Activated CD4-positive, alpha-beta T cell treated with anti-CD3 and anti-CD28 coated beads for 24 hours (primary cell): ENCODE measurements around the gene TMEM178B.

Experiments
- DNase-seq, 2 donors: peaks; one replicate each; pipeline ENCODE4 v3.0.0-alpha.2; 2020; ENCODE audit warnings: low read depth in 2 of 2

Gene TMEM178B

DNA sequence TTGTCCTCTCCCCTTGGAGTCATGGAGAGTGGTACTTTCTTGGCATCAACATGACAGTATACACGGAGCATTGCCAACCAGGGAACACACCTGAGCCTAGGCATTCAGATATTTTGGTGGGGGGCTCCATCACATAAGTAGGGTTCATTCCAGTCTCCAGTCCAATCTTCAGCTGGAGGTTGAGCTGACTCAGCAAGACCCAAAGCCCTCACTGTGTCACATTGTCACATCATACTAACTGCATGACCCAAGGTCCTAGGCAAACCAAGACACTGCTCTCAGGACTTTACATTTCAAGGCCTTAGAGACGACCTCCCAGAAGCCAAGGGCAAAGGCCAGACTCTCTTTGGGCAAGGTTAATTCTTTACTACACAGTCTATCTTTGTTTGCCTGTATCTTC lies 190.1 kb downstream of the TMEM178B start:
- no peak for DNase-seq

DNA sequence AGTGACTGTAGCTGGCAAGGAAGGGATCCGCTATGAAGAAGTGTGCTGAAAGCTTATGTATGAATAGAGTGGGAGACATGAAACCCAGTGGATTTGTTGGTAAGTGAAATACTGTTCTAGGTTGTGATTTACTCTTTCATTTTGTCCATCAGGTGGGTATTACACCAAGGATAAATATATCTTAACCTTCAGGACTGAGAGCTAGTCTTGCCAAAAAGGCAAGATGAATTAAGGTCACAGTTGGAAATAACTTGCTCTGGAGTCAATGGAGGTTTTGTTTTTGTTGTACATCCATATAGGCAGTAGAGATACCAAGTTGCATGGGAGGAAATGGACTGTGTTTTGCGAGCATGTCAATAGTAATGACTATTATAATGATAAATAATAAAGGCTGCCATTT lies 190.6 kb downstream of the TMEM178B start:
- DNase-seq, result no peak

DNA sequence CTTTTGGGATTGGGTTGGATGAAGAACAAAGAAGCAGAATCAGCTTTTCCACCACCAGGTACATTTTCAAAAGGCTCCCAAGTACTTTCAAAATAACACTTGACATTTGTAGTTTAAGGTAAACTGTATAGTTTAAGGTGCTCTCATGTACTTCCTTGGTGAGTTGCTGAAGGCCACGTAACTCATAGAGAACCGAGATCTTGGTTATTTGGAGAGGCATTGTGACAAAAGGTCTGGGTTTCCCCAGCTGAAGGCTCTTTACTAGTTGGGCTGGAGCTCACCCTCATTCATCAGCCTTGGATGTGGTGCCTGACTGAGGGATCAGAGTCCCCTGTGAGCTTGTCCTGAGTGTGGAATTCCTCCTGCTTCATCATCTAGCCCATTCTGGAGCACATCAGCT lies 191.8 kb downstream of the TMEM178B start:
- no peak for DNase-seq

DNA sequence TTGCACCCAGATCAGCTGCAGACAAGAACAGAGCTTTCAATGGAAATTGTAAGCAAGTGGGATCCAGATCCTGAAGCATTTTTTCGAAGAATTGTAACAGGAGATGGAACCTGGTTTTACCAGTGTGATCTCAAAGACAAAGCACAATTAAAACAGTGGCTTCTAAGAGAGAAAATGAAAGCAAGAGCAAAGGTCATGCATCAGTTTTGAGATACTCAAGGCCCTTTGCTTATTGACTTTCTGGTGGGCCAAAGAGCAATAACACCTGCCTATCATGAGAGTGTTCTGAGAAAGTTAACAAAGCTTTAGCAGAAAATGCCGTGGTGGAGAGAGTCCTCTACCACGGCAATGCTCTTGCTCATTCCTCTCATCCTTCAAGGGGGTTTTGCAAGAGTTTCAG lies 194.8 kb downstream of the TMEM178B start:
- DNase-seq, result no peak

DNA sequence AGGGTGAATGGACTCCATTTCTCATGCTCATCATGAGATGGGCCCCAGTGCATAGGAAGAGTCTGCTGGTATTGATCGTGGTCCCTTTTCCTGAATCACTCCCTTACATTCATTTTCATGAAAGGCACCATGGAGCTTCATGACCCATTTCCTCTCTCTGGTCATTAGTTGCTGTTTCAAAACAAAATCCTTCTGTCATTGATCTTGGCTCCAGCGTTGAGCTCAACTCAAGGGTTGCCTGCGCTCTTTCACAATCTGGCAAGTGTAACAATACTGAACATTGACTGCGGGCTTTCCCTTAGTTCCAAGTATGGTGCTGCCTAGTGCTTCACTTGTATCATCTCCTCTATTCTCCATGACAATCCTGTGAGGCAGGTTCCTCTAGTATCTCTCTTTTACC lies 197.6 kb downstream of the TMEM178B start:
- no peak for DNase-seq

DNA sequence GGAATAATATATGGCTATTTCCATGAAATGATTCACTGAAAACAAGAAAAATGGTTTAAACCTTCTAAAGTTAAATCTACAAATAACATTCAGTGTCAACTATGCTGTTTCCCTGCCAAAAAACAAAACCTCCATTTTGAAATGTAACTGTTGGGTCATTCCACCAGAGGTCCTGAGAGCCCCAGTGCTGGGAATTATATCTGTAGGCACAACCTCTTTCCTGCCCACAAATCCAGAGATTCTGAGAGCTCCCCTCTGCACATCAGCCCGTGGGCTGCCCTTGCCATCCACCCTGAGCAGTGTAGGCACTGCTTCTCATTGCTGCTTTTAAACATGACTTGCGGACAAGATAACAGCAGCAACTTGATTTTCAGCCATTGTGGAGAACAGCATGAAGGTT lies 198.6 kb downstream of the TMEM178B start:
- DNase-seq, result no peak

DNA sequence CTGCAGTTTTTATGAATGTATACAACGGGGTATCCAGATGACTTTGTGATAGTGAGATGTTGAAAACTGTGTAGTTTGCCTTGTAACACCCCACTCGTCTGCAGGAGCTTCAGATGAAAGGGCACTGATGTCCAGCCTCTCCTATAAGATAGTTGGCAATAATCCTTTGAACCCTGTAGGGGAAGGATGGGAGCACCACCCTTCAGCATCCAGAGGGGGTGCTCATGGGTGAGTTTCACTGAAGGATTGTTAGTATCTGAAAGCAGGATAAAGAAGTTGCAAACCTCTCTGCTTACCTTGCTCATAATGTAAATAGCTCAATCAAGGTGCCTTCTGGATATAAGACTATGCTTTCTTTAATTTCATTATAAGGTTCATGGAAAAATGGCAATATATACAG lies 201.5 kb downstream of the TMEM178B start:
- DNase-seq, result no peak

DNA sequence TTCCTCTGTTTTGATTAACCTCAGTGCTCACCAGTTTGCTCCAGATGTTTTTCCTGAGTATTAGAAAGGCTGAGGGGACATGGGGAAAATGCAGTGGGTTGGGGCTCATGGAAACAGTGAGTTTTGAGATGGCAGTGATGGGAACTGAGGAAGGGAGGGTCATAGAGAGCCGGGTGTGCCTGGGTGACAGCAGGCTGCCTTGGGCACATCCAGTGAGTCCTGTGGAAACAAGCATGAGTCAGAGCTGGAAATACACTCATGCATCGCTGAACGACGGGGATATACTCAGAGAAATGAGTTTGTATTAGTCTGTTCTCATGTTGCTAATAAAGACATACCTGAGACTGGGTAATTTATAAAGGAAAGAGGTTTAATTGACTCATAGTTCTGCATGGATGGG lies 202.2 kb downstream of the TMEM178B start:
- no peak for DNase-seq

DNA sequence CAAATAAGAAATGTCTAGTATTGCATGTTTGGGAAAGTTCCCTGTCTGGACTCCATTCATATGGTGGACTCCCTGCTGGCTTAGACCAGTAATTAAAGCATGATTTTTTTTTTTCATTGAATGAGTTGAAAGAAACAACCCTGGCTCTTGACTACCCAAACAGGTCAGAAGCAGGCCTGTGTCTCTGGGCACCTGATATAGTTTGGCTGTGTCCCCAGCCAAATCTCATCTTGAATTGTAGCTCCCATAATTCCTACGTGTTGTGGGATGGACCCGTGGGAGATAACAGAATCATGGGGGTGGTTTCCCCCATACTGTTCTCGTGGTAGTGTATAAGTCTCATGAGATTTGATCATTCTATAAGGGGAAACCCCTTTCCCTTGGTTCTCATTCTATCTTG lies 206.2 kb downstream of the TMEM178B start:
- no peak for DNase-seq

DNA sequence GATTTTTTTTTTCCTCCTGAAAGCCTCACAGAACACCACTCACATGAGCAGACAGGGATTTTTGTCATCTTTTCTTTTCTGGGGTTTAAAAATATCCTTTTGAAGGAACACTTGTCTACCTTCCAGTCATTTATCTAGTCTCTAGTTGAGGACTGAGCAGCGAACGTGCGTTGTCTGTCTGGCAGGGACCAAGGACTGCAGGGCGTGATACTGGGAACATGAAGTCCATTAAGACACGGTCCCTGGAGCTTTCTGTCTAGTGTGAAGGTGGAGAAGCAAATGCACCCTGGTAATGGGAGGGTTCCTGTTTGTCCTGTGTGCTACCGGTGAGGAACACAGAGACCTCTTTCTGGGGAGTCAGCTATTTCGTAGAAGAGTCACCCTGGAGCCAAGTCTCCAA lies 207.4 kb downstream of the TMEM178B start:
- no peak for DNase-seq

DNA sequence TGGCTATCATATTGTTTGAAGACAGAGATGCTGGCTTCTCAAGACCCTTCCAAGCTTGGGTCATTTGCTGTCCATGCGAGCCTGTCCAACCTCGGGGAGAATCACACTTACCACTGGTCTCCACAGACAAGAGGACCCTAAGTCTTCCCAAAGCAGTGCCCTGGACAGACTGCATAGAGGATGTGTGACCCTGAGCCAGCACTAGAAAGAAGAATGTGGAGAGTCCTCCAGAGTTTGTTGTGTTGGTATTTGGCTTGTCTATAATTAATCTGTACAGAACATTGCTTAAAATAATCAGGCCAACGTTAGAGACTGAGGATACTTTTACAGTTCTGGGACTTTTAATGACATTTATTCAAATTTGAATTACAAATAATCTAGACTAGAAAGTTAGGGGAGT lies 212.7 kb downstream of the TMEM178B start:
- DNase-seq, result no peak

DNA sequence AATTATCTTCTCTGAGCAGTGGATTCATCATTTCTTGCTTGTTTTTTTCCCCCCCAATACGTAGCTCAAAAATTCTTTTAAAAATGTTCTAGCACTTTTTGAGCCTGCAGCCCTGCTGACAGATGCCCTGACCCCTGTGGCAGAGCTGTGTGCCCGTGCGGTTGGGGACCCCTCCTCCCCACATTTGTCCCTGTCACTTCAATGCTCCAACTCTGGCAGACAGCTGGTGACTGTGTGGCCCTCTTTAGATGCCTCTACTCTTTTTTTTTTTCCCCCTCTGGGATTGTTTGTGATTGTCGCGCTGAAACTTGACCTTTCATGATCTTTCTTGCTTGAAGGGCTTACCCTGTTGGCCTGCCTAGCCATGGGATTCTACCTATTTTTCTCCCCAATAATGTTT lies 214.1 kb downstream of the TMEM178B start:
- no peak for DNase-seq

DNA sequence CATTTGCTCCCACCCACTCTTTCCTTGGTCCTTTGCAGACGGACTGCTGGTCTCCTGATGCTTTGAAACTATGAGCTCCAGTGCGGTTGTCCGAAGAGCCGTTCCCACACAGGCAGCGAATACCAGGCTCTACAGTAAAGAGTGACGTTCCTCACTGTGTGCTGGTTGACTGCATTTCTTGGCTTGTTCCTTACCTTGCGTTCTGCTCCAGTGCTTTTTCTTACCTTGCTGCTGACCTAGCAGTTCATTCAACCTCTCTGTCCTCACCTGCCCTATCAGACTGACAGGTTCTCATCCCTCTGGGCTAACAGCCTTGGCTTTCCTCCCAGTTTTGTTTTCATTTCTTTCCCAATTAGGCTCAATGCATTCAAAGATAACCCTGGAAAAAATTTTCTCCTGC lies 214.8 kb downstream of the TMEM178B start:
- no peak for DNase-seq

DNA sequence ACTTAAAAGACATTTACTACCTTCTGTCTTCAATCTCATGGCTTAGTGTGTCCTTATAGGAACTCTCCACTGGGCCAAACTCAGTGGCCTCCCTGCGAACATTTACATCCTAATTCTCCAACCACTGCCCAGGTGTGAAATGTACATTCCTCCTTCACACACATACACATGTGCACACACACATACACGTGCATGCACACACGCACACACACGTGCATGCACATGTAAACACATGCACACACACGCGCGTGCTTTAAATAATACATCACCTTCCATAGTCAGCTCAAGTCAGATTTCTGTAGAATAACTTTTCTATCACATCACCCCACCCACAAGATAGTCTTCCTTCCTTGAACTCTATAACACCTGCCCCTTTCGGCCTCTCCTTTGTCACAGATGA lies 216.5 kb downstream of the TMEM178B start:
- DNase-seq, result no peak

DNA sequence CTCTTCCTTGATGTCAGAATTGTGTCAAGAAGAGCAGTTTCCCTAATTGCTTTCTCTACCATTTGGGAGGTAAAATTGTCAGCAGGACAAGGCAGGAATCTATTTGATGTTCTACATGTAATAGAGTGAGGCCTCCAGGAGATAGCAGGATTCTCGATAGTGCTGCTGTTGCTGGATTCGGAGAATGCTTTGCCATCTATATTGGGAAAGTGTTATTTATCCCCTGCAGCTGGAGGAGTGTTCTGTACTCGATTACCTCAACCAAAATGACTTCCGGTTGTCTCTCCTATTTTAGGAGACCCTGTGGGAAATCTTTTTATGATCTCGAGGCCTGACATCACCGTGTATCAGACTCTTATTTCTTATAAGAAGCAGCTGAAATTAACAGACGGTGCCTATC lies 217.1 kb downstream of the TMEM178B start:
- no peak for DNase-seq

DNA sequence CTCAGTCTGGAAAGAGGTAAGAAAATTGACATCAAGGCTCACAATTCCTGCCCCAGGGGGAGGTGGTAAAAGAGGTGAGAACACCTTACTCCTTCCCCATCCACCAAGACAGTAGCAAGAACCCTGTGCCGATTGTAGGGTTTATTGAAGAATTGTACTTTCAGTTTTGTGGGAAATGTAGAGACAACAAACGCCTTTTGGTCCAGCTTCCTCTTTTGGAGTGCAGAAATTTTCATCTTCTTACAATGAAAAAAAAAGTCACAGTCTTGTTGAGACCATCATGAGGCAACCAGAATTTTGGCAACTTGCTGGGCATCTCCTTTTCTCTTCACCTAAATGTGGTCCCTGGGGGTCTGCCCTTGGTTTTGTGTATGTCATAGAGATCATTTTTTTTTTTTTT lies 217.7 kb downstream of the TMEM178B start:
- no peak for DNase-seq

DNA sequence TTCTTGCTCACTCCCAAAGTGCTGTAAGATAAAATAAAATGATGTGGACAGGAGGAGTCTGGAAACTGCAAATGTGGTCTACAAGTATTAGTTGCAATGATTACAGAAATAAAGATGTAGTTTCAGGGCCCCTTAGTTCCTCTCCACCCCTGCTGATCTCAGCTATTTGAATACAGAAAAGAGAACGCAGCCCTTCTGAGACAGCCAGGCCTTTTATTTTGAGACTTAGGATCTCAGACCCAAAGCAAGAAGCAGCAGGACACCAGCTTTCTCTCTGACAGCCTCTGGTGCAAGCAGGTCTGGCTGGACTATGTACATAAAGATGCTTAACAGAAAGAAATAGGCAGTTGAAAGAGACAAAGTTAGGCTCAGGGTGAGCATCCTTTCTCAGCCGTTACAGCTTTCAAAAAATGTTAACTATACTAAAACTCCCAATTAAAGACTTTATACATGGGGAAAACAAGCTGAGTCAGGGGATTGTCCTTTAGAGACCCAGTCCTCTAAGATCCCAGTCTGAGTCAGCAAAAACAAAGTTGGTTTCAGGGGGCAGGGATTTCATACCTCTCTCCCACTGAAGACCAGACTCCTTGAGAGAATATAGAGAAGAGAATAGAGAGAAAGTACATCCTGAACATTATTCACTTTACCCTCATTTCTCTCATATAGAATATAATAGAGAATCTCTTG lies 220.4 kb downstream of the TMEM178B start:
- DNase-seq, result no peak

DNA sequence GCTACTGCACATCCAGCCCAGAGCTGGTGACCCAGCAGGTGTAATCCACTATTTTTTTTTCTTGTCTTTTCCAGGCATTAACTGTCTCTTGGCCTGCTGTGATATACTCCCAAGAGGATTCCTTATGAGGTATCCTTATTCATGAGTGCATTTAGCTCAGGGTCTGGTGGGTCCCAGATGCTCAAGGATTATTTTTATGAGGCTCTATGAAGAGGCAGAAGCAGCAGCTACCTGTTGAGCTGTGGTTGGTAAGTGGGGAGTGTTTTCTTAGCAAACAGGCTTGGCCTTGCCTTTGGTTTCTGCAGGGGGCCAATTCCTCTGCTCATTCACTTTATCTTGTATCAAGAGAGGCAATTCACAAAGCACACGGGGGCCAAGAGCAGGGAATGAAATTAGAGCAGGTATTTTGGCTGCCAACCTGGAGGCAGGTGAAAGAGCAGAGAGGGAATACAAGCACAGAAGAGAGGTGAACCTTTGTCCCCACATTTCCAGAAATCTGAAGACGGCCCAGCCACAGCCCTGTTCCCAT lies 221.6 kb downstream of the TMEM178B start:
- DNase-seq, result no peak

DNA sequence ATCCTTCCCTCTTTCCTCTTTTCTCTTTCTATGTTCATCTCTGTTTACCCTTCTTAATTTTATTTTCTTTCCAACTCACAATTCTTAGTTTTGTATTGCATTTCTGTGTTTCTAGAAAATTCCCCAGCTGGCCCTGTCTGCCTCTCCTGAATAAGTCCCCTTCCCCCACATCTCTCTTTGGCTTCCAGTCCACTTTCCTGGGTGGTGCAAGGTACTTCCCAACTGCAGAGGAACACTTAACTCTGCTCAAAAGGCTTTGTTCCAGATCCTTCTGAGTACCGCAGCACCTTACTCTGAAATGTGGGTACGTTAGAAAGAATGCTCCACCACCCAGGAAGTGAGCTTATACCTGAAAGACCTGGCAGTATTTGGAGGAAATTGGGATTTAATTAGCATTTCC lies 227.0 kb downstream of the TMEM178B start:
- DNase-seq, result no peak

DNA sequence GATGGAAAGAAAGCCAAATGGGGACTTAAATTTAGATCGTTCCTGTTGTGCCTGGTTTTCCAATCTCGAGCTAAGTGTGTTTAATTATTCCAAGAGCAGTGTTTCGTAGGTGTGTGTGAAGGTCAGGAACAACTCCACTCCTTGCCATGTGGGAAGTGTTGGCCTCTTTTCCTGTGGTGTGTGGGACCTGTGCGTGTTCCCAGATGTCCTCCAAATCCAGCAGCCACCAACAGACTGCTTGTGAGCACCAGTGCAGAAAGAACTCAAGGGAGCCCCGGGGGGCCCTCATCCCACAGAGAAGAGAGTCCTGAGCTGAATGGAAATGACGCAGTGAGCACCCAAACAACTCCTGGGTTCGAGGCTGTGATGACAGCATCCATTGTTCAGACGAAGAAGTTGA lies 227.7 kb downstream of the TMEM178B start:
- DNase-seq, result no peak

DNA sequence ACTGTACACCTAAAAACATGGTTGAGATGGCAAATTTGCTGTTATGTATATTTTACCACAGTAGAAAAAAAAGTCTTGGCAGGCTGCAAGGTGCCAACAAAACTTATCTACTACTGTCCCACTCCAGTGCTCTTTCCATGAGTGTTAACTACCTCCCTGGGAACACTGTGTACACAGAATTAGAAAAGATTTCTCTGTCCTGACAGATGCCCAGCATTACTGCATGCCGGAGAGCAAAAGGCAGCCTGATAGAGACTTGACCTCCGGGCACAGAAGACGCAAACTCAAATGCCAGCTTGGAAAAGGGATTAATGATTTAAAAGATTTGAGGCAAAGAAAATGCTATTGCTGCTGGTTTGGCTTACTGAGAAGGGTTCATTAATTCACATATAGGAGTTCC lies 228.8 kb downstream of the TMEM178B start:
- DNase-seq, result no peak

DNA sequence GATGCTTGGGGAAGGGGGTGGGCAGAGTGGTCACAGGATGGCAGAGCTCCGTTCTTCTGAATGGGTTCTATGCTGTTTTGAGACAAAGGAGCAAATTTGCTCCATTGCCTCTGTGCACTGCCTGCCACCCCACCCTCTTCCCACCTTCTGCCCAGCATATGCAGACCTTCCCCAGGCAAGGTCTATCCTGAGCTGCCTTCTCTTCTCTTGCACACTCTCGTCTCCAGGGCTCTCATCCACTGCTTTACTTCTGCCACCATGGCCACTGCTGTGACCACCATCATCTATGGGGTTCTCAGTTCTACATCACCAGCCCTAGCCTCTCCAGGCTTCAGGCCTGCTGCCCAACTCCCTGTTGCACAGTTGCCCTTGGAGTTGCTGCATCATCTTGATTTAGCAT lies 230.4 kb downstream of the TMEM178B start:
- no peak for DNase-seq

DNA sequence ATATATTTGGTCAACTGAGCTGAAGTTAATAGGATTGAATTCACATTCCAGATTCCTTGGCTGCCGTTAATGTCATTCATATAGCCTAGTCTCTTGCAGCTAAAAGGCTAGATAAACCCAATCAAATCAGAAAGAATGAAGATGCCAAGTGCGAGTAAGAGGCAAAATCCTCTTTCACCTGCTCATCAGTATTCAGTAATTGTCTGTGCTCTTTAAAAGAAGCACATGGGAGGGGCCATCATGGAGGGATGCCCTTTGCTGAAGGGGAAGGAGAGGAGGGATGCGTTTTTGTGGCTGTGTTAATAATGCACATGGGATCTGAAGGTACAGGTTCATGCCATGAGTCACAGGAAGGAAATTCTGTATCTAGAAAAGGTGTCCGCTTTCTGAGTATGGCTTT lies 232.2 kb downstream of the TMEM178B start:
- DNase-seq, result no peak

DNA sequence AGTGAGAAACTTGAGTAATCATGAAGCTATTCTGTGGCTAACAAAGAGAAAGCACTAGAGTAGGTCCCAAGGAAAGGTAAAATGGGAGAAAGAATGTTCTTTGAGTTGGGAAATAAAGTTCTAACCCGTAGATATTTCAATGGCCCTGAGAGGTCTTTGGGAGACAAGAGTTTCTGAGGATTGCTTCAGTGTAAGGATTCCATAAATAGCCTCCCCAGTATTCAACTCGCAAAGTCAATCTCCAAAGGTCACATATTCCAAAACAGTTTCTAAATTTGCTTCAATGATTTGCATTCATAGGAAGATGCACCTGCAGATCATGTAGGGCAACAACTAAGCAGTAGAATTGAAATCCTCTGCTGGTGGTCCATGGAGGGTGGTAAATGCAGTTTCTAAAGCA lies 238.5 kb downstream of the TMEM178B start:
- DNase-seq, result no peak
